Pulmonary artery endothelial cell (primary cell): ENCODE measurements around the gene CFAP251. TPM values are rescaled to one million over a fixed set of nuclear protein-coding genes. Genes with fewer than 3 reads are reported as not detected.
"Not testable (repeated sequence)": the region's sequence is repeated elsewhere in the genome, so short reads cannot be mapped to it uniquely, and the experiment has no call there.

ENCODE experiments used
- DNase-seq: peaks from one replicate; pipeline ENCODE4 v3.0.0-alpha.2; 2011; ENCODE audit warnings: low read depth, low spot score
- total RNA-seq: library from RNA; depleted of rRNA; stranded (reverse); fragments of >200 nt; gene quantifications from 2 replicates; pipeline ENCODE4 v1.2.3, GENCODE V29; 2014

The CFAP251 gene
- total RNA-seq, 1 donor from 2014 or later, result 1.7 TPM

GRCh38 chr12:121974026-121974985 lies 55.9 kb downstream of the CFAP251 start:
- DNase-seq, result no peak

GRCh38 chr12:121975021-121975420 lies 56.6 kb downstream of the CFAP251 start:
- no peak for DNase-seq

GRCh38 chr12:121976950-121977349 lies 58.6 kb downstream of the CFAP251 start:
- no peak for DNase-seq

GRCh38 chr12:121980191-121980891 lies 61.9 kb downstream of the CFAP251 start:
- no peak for DNase-seq

GRCh38 chr12:121980892-121981272 lies 62.5 kb downstream of the CFAP251 start:
- no peak for DNase-seq

GRCh38 chr12:121981456-121981855 lies 63.1 kb downstream of the CFAP251 start:
- no peak for DNase-seq

- DNase-seq, result no peak
Observed at GRCh38 chr12:121982950-121983349, 64.6 kb downstream of the CFAP251 start.

GRCh38 chr12:121983536-121984210 lies 65.3 kb downstream of the CFAP251 start:
- no peak for DNase-seq

GRCh38 chr12:121986489-121987245 lies 68.3 kb downstream of the CFAP251 start:
- no peak for DNase-seq

- not testable (repeated sequence) for DNase-seq
Observed at GRCh38 chr12:121988519-121988918, 70.1 kb downstream of the CFAP251 start.

GRCh38 chr12:121989276-121990113 lies 71.1 kb downstream of the CFAP251 start:
- DNase-seq, result no peak

- DNase-seq, result no peak
Observed at GRCh38 chr12:121990114-121990647, 71.8 kb downstream of the CFAP251 start.

GRCh38 chr12:121990692-121991603 lies 72.6 kb downstream of the CFAP251 start:
- no peak for DNase-seq

- DNase-seq, result peak; percentile 96
Observed at GRCh38 chr12:121992059-121992879, 73.9 kb downstream of the CFAP251 start.

GRCh38 chr12:121996050-121996944 lies 77.9 kb downstream of the CFAP251 start:
- DNase-seq, result no peak

GRCh38 chr12:121996945-121997612 lies 78.7 kb downstream of the CFAP251 start:
- no peak for DNase-seq
